GM12864 (cell line): ENCODE results near the gene ZNF534.
"Not testable (repeated sequence)": the region's sequence is repeated elsewhere in the genome, so short reads cannot be mapped to it uniquely, and the experiment has no call there.

ENCODE experiments used
- DNase-seq: peaks from one replicate; pipeline ENCODE4 v3.0.0-alpha.2; 2011; ENCODE audit warnings: low read depth
- H3K4me3 ChIP-seq: 2 replicates; pipeline ENCODE4 v1.5.1; 2011; ENCODE audit warnings: mild to moderate bottlenecking, low read depth, low read length, control low read depth
- CTCF ChIP-seq: IDR thresholded peaks from 2 replicates; pipeline ENCODE4 v1.5.1; 2011; ENCODE audit warnings: low read depth, mild to moderate bottlenecking, moderate library complexity, low read length, control low read depth, inconsistent platforms; ENCODE audit errors: missing control alignments

ZNF534 gene

GRCh38 chr19:52444506-52444905 is 15.6 kb downstream of the ZNF534 start:
- no peak for TF ChIP-seq CTCF
- no peak overlapping the region for H3K4me3 ChIP-seq
- no peak for DNase-seq

GRCh38 chr19:52451241-52451640 is 22.3 kb downstream of the ZNF534 start:
- no peak for DNase-seq
- TF ChIP-seq CTCF = no peak
- H3K4me3 ChIP-seq = no peak overlapping the region

GRCh38 chr19:52453324-52454094 is 24.6 kb downstream of the ZNF534 start, which contains the start of gene ZNF578:
Gene ZNF578, plus strand, starts transcription at chr19:52453553. Its CDS starts 48,293 bp downstream, at chr19:52501846.
- H3K4me3 ChIP-seq = no peak within 1 kb of the TSS
- TF ChIP-seq CTCF = no peak
- DNase-seq = no peak

GRCh38 chr19:52464798-52465470 is 36.0 kb downstream of the ZNF534 start:
- DNase-seq = no peak
- no peak for TF ChIP-seq CTCF
- H3K4me3 ChIP-seq = no peak overlapping the region

DNA sequence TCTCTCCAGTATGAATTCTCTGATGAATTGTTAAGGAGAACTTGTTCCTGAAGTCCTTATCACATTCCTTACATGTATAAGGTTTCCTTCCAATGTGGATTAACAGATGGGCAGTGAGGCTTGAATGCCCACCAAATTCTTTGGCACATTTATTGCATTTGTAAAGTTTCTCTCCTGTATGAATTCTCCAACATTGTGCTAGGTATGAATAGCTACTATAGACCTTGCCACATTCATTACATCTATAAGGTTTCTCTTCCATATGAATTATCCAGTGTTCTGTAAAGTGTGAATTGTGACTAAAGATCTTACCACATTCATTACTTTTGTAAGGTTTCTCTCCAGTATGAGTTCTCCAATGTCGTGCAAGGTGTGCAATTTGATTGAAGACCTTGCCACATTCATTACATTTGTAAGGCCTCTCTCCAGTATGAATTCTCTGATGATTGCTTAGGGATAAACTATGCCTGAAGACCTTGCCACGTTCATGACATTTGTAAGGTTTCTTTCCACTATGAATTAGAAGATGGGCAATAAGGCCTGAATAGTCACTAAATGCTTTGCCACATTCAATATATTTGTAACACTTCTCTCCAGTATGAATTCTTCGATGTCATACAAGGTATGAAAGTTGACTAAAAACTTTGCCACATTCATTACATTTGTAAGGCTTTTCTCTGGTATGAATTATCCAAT is 44.9 kb downstream of the ZNF534 start:
- no peak for DNase-seq
- H3K4me3 ChIP-seq = no peak overlapping the region
- TF ChIP-seq CTCF = no peak

DNA sequence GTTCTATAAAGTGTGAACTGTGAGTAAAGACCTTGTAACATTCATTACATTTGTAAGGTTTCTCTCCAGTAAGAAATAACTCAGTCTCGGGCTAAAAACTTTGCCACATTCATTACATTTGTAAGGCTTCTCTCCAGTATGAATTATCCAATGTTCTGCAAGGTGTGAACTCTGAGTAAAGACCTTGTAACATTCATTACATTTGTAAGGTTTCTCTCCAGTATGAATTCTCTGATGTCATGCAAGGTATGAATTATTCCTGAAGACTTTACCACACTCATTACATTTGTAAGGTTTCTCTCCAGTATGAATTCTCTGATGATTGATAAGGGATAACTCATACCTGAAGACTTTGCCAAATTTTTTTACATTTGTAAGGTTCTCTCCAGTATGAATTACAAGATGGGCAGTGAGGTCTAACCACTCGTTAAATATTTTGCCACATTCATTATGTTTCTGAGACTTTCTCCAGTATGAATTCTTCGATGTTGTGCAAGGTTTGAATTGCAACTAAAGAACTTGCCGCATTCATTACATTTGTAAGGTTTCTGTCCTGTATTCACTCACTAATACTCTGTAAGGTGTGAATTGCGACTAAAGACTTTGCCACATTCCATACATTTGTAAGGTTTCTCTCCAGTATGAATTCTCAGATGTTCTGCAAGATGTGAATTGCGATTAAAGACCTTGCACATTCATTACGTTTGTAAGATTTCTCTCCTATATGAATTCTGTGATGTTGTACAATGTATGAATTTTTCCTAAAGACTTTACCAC is 45.6 kb downstream of the ZNF534 start:
- DNase-seq = no peak
- no peak for TF ChIP-seq CTCF

GRCh38 chr19:52484111-52484743 is 55.3 kb downstream of the ZNF534 start:
- not testable (repeated sequence) for DNase-seq, H3K4me3 ChIP-seq

More for the DNA sequence above, 45.6 kb downstream of the ZNF534 start:
- H3K4me3 ChIP-seq = no peak overlapping the region

GRCh38 chr19:52485064-52485463 is 56.1 kb downstream of the ZNF534 start:
- not testable (repeated sequence) for H3K4me3 ChIP-seq, DNase-seq

- not testable (repeated sequence) for H3K4me3 ChIP-seq, DNase-seq
These were observed 56.8 kb downstream of the ZNF534 start for GRCh38 chr19:52485561-52486240.
